ENCODE results near the gene TRMT61A.

TRMT61A gene

GRCh38 chr14:103533999-103534575 is 5.1 kb downstream of the TRMT61A start:
- in situ Hi-C loops (cut with HindIII; ENCODE audit: low sequenced_read_pairs), result no loop called here

GRCh38 chr14:103534576-103535061 is 5.6 kb downstream of the TRMT61A start:
- in situ Hi-C loops (cut with HindIII; ENCODE audit: low sequenced_read_pairs), result no loop called here

GRCh38 chr14:103535081-103535890 is 6.3 kb downstream of the TRMT61A start:
- in situ Hi-C loops (cut with HindIII; ENCODE audit: low sequenced_read_pairs), result no loop called here

GRCh38 chr14:103535891-103536565 is 7.0 kb downstream of the TRMT61A start:
- in situ Hi-C loops (cut with HindIII; ENCODE audit: low sequenced_read_pairs), result no loop called here

GRCh38 chr14:103536693-103537092 is 7.7 kb downstream of the TRMT61A start:
- in situ Hi-C loops (cut with HindIII; ENCODE audit: low sequenced_read_pairs), result no loop called here

- in situ Hi-C loops (cut with HindIII; ENCODE audit: low sequenced_read_pairs), result no loop called here
Observed at GRCh38 chr14:103537175-103537990, 8.4 kb downstream of the TRMT61A start.

GRCh38 chr14:103538291-103539055 is 9.5 kb downstream of the TRMT61A start:
- in situ Hi-C loops (cut with HindIII; ENCODE audit: low sequenced_read_pairs), result no loop called here

- in situ Hi-C loops (cut with HindIII; ENCODE audit: low sequenced_read_pairs), result no loop called here
Observed at GRCh38 chr14:103539056-103539825, 10.2 kb downstream of the TRMT61A start.

- in situ Hi-C loops (cut with HindIII; ENCODE audit: low sequenced_read_pairs), result no loop called here
Observed at GRCh38 chr14:103540821-103541708, 12.1 kb downstream of the TRMT61A start.

GRCh38 chr14:103541709-103542604 is 13.0 kb downstream of the TRMT61A start:
- in situ Hi-C loops (cut with HindIII; ENCODE audit: low sequenced_read_pairs), result no loop called here

GRCh38 chr14:103542605-103543088 is 13.7 kb downstream of the TRMT61A start:
- in situ Hi-C loops (cut with HindIII; ENCODE audit: low sequenced_read_pairs), result no loop called here

GRCh38 chr14:103543140-103543539 is 14.1 kb downstream of the TRMT61A start:
- in situ Hi-C loops (cut with HindIII; ENCODE audit: low sequenced_read_pairs), result no loop called here

- in situ Hi-C loops (cut with HindIII; ENCODE audit: low sequenced_read_pairs), result no loop called here
Observed at GRCh38 chr14:103543721-103544387, 14.9 kb downstream of the TRMT61A start.

GRCh38 chr14:103544388-103545218 is 15.6 kb downstream of the TRMT61A start:
- in situ Hi-C loops (cut with HindIII; ENCODE audit: low sequenced_read_pairs), result no loop called here

GRCh38 chr14:103545219-103545914 is 16.4 kb downstream of the TRMT61A start:
- in situ Hi-C loops (cut with HindIII; ENCODE audit: low sequenced_read_pairs), result no loop called here

Measured in DLD1 (cell line).